Measurements from ENCODE around the gene OTOP1.
"Not testable (repeated sequence)": the region's sequence is repeated elsewhere in the genome, so short reads cannot be mapped to it uniquely, and the experiment has no call there.

The OTOP1 gene

GRCh38 chr4:4268776-4269175, 42.0 kb upstream of the OTOP1 start:
- Mint-ChIP-seq H3K4me3 (no peak overlapping the region), H3K4me1 (no peaks in the 10 kb centered on the region)
- TF ChIP-seq CTCF (IDR thresholded peaks at IDR 0.05): no peak

GRCh38 chr4:4267981-4268380, 41.3 kb upstream of the OTOP1 start:
- Mint-ChIP-seq H3K4me3 (no peak overlapping the region), H3K4me1 (no peaks in the 10 kb centered on the region), H3K9me3 (peaks cover 4% of the 10 kb centered on the region), H3K36me3 (ENCODE audit: low read depth) (peaks cover 40% of the 10 kb centered on the region), H3K27ac (no peak overlapping the region), H3K27me3 (ENCODE audit: low read depth, poor library complexity) (peaks cover 7% of the 10 kb centered on the region)
- DNase-seq: no peak
- TF ChIP-seq CTCF (IDR thresholded peaks at IDR 0.05): no peak

More at GRCh38 chr4:4268776-4269175, 42.0 kb upstream of the OTOP1 start:
- Mint-ChIP-seq H3K9me3 (peaks cover 4% of the 10 kb centered on the region), H3K36me3 (ENCODE audit: low read depth) (peaks cover 47% of the 10 kb centered on the region), H3K27ac (peak overlapping the region; percentile 38), H3K27me3 (ENCODE audit: low read depth, poor library complexity) (peaks cover 2% of the 10 kb centered on the region)
- no peak for DNase-seq

GRCh38 chr4:4260185-4260751, 33.5 kb upstream of the OTOP1 start:
- H3K27ac Mint-ChIP-seq: no peak overlapping the region
- DNase-seq: no peak
- H3K4me1 Mint-ChIP-seq: peaks cover 12% of the 10 kb centered on the region
- H3K36me3 Mint-ChIP-seq (ENCODE audit: low read depth): no peaks in the 10 kb centered on the region
- no peak overlapping the region for H3K4me3 Mint-ChIP-seq
- peaks cover 20% of the 10 kb centered on the region for H3K27me3 Mint-ChIP-seq (ENCODE audit: low read depth, poor library complexity)
- TF ChIP-seq CTCF (IDR thresholded peaks at IDR 0.05): no peak
- no peaks in the 10 kb centered on the region for H3K9me3 Mint-ChIP-seq

GRCh38 chr4:4259484-4260100, 32.9 kb upstream of the OTOP1 start:
- Mint-ChIP-seq H3K27ac (peak overlapping the region; percentile 71), H3K4me1 (peaks cover 12% of the 10 kb centered on the region), H3K4me3 (peak overlapping the region; percentile 8), H3K9me3 (no peaks in the 10 kb centered on the region), H3K27me3 (ENCODE audit: low read depth, poor library complexity) (peaks cover 27% of the 10 kb centered on the region), H3K36me3 (ENCODE audit: low read depth) (no peaks in the 10 kb centered on the region)
- no peak for DNase-seq
- TF ChIP-seq CTCF (IDR thresholded peaks at IDR 0.05): no peak

- not testable (repeated sequence) for H3K4me3 Mint-ChIP-seq; H3K36me3 Mint-ChIP-seq (ENCODE audit: low read depth); H3K9me3 Mint-ChIP-seq; DNase-seq; H3K27ac Mint-ChIP-seq
- peaks cover 32% of the 10 kb centered on the region for H3K27me3 Mint-ChIP-seq (ENCODE audit: low read depth, poor library complexity)
- peaks cover 12% of the 10 kb centered on the region for H3K4me1 Mint-ChIP-seq
Measured at GRCh38 chr4:4257705-4258104, 31.0 kb upstream of the OTOP1 start.

- no peak for TF ChIP-seq CTCF (IDR thresholded peaks at IDR 0.05)
- Mint-ChIP-seq H3K36me3 (ENCODE audit: low read depth) (no peaks in the 10 kb centered on the region), H3K4me3 (no peak overlapping the region), H3K4me1 (peaks cover 12% of the 10 kb centered on the region), H3K27ac (no peak overlapping the region), H3K9me3 (no peaks in the 10 kb centered on the region), H3K27me3 (ENCODE audit: low read depth, poor library complexity) (peaks cover 41% of the 10 kb centered on the region)
- no peak for DNase-seq
Measured at GRCh38 chr4:4256799-4257198, 30.1 kb upstream of the OTOP1 start.
